Measurements from ENCODE around the gene MTARC2. TPM values are rescaled to one million over a fixed set of nuclear protein-coding genes. Genes with fewer than 3 reads are reported as not detected.

Gene MTARC2
- total RNA-seq, result 2.0 and 5.8 TPM in 2 replicates

GRCh38 chr1:220748089-220748934 is at the start of gene MTARC2:
Gene MTARC2 (plus strand): TSS chr1:220748322. CDS start chr1:220748532, 210 bp downstream.

GRCh38 chr1:220786337-220787068 is 38.4 kb downstream of the MTARC2 start, which contains the start of gene MTARC1:
Gene MTARC1 (plus strand): TSS chr1:220786913. CDS start chr1:220786945, 32 bp downstream.

Other genes starting within 250 kb of the MTARC2 start
- gene MARK1, start 220.2 kb upstream of the MTARC2 start, total RNA-seq, result 6.0 and 8.5 TPM in 2 replicates
- gene C1orf115, start 58.0 kb upstream of the MTARC2 start, total RNA-seq, result 1.9 TPM in 2 replicates
- gene MTARC1, start 38.6 kb downstream of the MTARC2 start, total RNA-seq, result 5.1 and 5.6 TPM in 2 replicates
- 0.42 and 2.5 TPM in 2 replicates for gene HLX, start 131.1 kb downstream of the MTARC2 start, total RNA-seq